ENCODE data around the gene COL18A1. TPM values are rescaled to one million over a fixed set of nuclear protein-coding genes. Genes with fewer than 3 reads are reported as not detected.
"Not testable (repeated sequence)": the region's sequence is repeated elsewhere in the genome, so short reads cannot be mapped to it uniquely, and the experiment has no call there.

The COL18A1 gene
- total RNA-seq (2014; rRNA removed; shearing (Covaris generic); ENCODE audit: low replicate concordance): 809 and 838 TPM in 2 replicates

DNA sequence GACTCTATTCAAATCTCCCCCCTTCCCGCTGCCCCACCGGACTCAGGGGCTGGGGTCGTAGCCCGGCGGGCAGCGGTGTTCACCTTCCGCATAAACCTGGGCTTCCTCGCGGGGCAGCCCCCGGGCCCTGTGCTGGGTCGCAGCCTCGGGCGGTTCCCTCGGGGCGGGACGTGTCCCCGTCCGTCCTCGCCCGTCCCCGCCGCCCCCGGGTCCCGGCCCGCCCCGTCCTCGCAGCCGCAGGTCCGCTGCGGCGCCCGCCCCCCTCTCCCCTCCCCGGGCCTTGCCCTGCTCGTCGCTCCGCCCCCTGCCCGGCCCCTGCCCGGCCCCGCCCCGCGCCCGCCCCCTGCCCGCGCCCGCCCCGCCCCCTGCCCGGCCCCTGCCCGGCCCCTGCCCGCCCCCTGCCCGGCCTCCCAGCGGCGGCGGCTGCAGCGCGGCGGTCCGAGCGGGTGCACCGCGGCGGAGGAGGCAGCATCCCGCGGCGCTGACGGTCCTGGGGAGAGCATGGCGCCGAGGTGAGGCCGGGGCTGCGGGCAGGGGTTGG, at the start of gene COL18A1:
Gene COL18A1 (plus strand): TSS at position 436 of the 541 bp plus-strand sequence. CDS start 66 bp downstream, at position 502.
- no peak for DNase-seq (ENCODE audit: low read depth)
- in situ Hi-C loops (cut with HindIII; ENCODE audit: low pct_unique_long_range_greater_than_20kb, low sequenced_read_pairs): no loop called here

DNA sequence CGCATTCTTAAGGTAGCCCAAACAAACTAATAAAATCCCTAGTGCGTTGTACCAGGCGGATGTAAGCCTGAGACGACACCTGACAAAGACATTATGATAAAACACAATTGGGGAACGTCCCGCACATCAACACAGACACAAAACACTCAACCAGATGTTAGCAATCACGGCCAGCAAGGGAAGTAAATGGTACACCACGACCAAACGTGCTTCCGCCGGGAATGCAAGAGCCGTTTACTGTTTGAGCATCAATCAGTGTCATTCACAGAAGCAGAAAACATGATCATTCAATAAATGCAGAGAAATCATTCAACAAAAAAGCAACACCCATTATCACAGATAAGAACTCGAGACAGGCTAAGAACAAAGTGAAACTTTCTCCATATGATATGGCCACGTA, 49.4 kb upstream of the COL18A1 start:
- in situ Hi-C loops (cut with HindIII; ENCODE audit: low pct_unique_long_range_greater_than_20kb, low sequenced_read_pairs): no loop called here
- no peak for DNase-seq (ENCODE audit: low read depth)

DNA sequence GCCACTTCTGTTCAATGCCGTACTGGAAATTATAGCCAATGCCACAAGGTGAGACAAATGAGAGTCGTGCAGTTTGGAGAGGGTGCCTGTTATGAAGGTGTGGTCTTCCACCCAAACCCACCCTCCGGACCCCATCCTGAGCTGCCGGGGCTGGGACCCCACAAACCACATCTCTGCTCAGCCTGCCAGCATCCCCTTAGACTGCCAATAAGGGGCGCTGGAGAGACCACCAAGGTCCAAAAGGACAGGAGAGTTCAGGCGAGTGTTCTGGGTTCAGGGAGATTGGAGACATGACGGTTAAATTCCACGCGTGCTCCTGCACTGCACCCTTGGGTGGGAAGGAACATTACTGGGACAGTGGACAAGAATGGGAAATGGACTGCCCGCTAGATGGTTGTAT, 48.7 kb upstream of the COL18A1 start:
- in situ Hi-C loops (cut with HindIII; ENCODE audit: low pct_unique_long_range_greater_than_20kb, low sequenced_read_pairs): no loop called here
- DNase-seq (ENCODE audit: low read depth): no peak

DNA sequence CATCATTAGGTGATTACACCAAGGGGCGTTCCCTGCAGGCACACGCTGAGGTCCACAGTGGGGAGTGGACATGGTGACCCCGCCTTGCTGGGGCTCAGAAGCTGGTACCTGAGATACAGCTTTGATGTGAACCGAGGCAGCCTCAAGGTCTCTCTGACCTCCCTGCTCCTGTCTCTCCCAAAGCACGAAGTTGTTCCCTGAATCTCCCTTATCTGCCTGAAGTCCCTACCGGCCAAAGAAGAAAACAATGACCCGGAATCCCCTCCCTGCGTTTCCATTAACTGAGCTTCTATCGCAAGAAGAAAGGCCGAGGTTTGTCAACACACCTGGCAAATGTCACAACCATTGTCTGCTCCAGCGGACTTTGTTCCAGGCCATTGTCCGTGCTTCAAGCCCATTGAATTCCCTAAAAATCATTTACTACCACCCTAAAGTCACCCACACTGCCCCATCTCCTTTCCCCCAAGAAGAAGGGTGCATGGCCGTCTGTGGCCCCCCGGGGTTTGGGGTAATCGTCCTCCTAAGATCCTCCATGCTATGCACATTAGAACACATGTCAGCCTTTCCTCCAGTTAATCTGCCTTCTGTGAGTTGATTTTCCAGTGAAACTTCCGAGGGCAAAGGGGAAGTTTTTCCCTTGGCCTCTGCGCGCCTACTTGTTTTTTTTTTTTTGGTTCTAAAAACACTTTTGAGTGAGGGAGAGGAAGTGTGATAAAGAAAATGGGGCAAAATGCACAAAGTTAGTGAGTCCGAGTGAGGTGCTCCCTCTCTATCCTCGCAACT, 48.1 kb upstream of the COL18A1 start:
- in situ Hi-C loops (cut with HindIII; ENCODE audit: low pct_unique_long_range_greater_than_20kb, low sequenced_read_pairs): no loop called here
- DNase-seq (ENCODE audit: low read depth): no peak

DNA sequence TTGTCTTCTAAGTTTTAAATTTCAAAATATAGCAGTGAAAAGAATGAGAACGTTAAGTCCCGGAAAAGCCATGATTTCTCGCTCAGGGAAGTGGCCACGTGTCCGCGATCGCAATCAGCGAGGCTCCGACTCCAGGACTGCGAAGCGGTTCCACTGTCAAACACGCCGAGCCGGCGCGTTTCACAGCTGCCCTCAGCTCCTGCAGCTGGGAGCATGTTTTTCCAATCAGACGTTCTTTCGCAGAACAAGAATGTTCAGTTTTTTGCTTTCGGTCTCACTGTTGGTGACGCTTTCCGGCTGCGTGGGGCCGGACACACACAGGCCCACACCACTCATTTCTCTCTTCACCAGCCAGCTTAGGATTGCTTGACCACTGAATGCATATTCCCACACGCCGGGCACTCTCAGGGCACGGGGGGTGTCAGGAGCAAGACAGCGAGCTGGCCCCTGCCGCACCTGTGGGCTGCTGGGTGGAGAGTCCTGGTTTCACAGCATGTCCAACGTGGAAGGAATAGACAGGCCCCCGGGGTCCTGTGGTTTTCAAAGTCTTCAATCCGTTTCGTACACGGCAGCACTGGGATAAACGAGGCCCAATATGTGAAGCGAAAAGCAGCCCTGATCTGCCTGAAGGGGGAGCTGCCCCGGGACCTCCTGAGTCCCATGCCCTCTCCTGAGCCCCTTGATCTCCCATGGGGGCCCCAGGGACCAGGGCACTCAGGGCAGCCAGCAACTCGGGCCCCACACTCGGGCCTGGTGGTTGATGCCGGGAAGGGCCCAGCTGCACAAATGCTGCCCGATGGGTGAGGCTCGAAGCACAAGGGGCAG, 47.3 kb upstream of the COL18A1 start:
- in situ Hi-C loops (cut with HindIII; ENCODE audit: low pct_unique_long_range_greater_than_20kb, low sequenced_read_pairs): no loop called here
- DNase-seq (ENCODE audit: low read depth): no peak

DNA sequence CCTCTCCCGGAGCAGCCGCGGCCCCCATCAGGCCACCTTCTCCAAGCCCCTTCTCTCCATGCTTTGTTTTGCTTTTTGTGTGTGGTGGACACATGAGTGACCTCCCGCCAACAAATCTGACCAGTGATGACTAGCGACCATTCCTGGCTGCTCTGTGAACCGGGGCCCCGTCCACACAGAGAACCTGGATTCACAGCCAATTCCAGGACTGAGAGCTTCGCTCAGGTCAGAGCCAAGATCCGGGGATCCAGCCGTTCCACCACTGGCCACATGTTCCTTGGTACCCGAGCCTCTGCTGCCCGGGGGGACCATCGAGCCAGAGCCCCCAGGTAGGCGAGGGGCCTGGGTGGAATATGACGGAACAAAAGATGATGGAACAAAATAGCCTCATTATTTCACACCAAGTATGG, 46.7 kb upstream of the COL18A1 start:
- in situ Hi-C loops (cut with HindIII; ENCODE audit: low pct_unique_long_range_greater_than_20kb, low sequenced_read_pairs): no loop called here
- no peak for DNase-seq (ENCODE audit: low read depth)

DNA sequence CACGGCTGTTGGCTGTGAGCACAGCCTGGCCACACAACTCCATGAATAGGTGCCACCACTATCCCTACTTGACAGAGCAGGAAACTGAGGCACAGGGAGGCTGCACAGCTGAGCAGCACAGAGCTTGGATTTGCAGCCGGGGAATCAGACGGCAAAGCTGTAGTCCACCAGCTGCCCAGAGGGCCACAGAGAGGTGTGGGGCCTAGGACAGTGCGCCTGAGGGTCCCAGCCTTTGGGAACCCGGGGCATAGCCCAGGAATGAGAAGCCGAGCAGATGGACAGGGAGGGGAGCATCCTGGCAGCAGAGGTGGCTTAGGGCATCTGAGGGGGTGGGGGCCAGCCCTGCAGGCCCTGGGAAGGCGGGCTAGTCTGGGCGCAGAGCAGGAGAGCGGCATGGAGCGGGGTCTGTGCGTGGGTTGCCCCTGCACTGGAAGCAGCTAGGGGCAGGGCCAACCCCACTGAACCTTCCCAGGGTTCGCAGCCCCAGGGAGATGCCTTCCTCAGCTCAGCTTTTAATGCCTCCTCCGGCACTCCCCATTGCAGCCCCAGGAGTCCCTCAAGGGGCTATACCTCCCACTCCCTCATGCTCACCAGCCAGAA, 46.2 kb upstream of the COL18A1 start:
- DNase-seq (ENCODE audit: low read depth): no peak
- in situ Hi-C loops (cut with HindIII; ENCODE audit: low pct_unique_long_range_greater_than_20kb, low sequenced_read_pairs): no loop called here

DNA sequence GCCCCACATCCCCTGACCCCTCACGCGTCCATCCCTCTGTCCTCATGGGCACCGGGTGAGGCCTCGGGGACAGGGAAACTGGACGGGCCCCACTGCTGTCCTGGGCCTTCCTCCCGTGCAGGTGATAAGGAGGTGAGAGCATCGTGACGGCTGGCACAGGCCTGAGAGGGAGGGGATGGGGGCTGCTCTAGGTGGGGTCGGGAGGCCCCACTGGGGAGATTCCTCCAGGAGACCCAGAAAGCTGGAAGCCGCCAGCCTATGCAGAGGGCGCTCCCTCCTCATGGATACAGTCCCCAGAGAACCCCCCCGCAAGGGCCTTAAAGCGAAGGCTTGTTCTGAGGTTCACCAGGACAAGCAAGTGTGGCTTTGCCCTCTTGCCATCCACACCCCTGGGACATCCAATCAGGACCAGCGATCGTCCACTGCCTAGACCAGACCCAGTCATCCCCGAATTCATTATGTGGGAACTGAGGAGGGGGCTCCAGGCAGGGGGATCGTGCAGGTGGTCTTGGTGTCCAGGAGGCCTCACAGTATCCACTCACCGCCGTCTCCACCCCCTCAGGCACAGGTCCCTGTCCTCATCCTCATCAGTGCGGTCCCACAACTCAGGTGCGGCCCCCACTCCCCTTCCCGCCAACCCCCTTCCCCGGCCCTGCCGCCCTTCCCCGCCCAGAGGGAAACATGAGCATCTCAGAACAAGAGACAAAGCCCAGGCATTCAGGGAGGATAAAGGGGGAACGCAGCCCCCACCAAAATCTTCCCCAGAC, 45.3 kb upstream of the COL18A1 start:
- DNase-seq (ENCODE audit: low read depth): no peak
- in situ Hi-C loops (cut with HindIII; ENCODE audit: low pct_unique_long_range_greater_than_20kb, low sequenced_read_pairs): no loop called here

DNA sequence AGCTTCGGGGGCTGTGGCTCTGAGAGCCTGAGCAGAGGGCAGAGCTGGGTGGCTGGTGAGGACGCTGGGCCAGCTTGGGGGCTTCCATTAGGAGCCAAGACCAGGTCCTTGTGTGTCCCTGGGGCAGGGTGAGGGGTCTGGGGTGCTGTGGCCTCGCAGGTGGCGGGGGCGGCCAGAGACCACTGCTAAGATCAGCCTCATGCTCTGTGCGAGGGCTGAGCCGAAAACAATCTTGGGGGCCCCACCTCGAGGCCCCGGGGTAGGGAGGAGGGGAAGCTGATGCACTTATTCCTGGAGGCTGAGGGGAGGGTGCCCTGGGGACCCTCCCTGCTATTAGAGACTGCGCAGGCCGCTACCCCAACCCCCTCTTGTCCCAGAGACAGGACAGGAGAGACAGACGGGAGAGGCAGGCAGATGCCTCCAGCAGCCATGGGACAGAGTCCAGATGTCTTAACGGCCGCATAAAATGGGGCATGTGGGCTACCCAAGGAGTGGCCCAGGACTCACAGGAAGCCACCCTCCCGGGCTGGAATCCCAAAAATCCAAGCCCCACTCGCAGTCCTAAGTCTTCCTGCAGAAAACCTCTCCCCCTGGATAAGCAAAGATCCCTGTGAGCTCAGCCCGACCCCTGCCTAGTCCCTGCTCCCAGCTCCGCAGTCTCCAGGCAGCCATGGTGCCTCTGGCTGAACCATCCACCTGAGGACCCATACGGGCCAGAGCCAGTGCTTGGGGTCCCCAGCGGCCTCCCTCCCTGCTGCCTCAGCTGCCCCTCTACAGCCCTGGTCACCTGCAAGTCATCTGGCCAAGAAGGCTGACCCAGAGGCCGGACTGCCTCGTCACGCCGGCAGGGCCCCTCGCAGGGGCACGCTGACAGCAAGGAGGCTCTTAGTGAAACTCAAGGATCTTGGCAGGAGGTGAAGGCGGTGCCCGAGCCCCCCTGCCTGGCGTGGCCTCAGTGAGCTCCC, 43.6 kb upstream of the COL18A1 start:
- no peak for DNase-seq (ENCODE audit: low read depth)
- in situ Hi-C loops (cut with HindIII; ENCODE audit: low pct_unique_long_range_greater_than_20kb, low sequenced_read_pairs): no loop called here

DNA sequence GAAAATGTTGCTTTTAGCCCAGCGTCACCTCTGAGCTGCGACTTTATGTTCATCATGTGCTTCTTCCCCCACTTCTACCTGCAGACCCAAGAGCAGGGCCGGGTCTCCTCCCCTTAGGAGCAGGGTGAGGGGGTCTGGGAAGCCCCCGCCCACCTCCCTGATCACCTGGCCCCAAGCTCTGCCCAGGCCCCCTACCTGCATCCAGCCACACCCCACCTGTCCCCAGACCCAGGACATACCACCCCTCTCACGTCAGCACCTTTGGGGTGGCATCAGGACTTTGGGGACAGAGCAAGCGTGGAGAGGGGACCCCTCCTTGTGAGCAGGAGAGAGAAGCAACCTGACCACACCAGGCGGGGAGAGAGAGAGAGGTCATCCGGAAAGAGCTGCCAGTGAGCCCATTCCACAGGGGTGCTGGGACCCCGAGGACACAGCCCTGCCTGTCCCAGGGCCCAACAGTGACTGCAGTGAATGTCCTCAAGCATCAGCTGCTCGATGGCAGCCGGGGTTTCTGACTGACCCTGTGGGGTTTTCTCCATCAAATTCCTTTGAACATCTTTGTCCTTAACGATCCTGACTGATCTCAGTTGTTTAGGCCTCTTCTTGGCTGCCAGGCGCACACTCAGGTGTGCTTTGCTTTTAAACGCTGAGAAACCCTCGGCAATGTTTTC, 42.8 kb upstream of the COL18A1 start:
- no peak for DNase-seq (ENCODE audit: low read depth)
- in situ Hi-C loops (cut with HindIII; ENCODE audit: low pct_unique_long_range_greater_than_20kb, low sequenced_read_pairs): no loop called here

DNA sequence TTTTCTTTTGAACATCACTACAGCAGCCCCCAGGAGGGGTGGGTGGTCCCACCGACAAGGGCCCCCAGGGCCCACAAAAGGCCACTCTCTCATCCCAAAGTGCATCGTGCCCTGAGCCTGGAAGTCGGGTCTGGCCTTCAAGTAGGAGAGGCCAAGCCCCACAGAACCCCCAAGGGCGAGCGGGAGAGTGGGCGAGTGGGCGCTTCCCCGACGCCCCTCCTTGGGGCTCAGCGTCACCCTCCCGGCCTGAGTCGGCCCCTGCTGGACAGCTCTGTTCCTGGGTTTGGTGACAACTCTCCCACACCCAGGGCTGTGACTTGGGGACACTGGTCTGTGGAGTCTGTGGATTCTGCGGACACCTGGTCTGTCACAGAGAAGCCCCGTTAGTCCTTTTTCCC, 42.2 kb upstream of the COL18A1 start:
- DNase-seq (ENCODE audit: low read depth): no peak
- in situ Hi-C loops (cut with HindIII; ENCODE audit: low pct_unique_long_range_greater_than_20kb, low sequenced_read_pairs): no loop called here

DNA sequence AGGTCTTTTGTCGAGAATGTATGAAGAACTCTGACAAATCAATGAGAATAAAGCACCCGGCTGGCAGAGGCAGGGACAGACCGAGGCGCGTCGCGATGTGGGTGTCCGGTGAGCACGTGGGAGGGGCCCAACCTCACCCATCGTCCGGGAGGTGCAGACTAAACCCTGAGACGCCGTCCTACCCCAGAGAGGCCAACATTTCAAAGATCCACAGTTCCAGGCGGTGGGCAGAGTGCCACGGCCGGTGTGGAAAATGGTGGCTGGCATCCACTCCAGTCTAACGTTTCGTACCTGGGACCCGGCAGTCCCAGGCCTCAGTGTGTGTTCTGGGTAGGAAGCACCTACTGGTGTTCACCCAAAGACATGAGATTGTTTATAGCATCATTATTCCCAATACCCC, 41.7 kb upstream of the COL18A1 start:
- DNase-seq (ENCODE audit: low read depth); in situ Hi-C loops (cut with HindIII; ENCODE audit: low pct_unique_long_range_greater_than_20kb, low sequenced_read_pairs): not testable (repeated sequence)

DNA sequence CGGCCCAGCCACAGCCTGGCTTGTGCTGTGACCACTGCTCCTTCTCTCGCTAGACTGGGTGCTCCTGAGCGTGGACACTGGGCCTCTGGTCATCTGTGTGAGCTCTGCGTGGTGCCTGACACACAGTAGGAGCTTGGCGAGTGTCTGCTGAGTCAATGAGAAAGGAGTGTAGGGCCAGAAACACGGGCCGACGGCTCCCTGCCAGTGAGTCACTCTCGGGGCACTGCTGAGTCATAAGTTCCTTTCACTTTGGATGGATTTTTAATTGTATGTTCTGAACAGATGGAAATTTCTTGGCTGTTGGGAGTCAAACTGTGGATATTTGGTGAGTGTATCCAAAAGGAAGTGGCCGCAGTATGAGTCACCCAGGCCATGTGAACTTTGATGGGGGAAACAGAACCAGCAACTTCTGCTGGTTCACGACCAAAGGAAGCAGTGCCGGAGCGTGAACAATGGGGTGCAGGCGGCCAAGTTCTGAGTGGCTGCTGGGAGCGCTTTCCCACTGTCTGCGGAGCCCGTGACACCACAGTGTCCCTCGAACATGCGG, 41.0 kb upstream of the COL18A1 start:
- peak; percentile 98 for DNase-seq (ENCODE audit: low read depth)
- in situ Hi-C loops (cut with HindIII; ENCODE audit: low pct_unique_long_range_greater_than_20kb, low sequenced_read_pairs): no loop called here

DNA sequence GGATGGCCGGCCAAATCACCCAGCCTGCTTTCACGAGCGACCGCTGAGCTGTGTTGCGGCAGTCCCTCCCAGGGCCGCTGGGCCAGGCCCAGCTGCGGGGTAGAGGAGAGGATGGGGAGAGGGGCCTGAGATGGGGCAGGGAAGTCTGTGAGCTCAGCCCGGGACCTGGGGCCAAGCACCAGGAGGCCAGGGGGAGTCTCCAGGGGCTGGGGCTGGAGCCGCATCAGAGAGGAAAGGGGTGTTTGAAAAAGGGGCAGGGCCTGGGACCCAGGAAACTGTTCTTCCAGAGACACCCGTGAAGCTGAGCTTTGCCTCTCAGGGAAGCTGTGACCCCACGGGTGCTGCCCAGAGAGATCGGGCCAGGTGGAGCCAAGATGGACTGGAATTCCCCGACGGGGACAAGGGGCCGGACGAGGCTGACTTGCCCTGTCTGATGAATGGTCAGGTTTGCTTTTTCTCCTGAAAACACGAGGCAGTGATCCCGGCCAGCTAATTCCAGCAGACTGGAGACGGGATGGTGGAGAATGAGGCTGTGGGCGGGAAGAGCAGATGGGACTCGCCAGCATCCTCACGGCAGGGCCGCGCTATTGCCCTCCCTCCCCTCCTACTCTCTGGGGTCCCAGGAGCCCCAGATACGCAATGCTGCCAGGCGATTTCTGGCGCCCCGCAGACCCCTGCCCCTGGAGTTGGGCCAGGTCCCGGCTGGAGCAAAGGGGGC, 40.3 kb upstream of the COL18A1 start:
- in situ Hi-C loops (cut with HindIII; ENCODE audit: low pct_unique_long_range_greater_than_20kb, low sequenced_read_pairs): no loop called here
- peak; percentile 80 for DNase-seq (ENCODE audit: low read depth)

DNA sequence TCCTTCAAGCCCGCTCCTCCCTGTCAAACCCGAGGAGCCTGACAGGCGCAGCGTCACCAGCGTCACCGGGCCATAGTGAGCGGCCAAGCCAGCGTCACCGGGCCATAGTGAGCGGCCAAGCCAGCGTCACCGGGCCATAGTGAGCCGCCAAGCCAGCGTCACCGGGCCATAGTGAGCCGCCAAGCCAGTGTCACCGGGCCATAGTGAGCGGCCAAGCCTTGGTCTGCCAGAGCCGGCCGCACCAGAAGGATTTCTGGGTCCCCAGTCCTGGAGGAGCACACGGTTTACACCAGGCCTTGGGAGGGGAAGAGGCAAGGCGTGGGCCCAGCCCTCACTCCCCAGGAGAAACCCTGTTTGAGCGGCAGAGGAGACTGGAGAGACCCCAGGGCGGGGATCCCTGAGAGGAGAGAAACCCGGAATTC, 39.8 kb upstream of the COL18A1 start:
- in situ Hi-C loops (cut with HindIII; ENCODE audit: low pct_unique_long_range_greater_than_20kb, low sequenced_read_pairs): no loop called here

More for the DNA sequence above, 39.8 kb upstream of the COL18A1 start:
- no peak for DNase-seq (ENCODE audit: low read depth)

All from Caki2 (cell line).